Body of pancreas (tissue), 4 donors: ENCODE results near the gene PPL. TPM values are rescaled to one million over a fixed set of nuclear protein-coding genes. Genes with fewer than 3 reads are reported as not detected.

ENCODE experiments used
- ATAC-seq: fragments of 150-250 bp; one replicate; pipeline ENCODE4 v1.9.1; 2016
- DNase-seq, 4 donors: peaks; one replicate each; pipeline ENCODE4 v3.0.0-alpha.2; 2019
- H3K27ac ChIP-seq, 4 donors: fragments of 200-600 bp; sonication (generic); 1 replicate in 3 of 4; 2 replicates in 1 of 4; pipeline versions ENCODE4 v1.5.1 to v1.6.1; 2016 to 2019; ENCODE audit warnings: mild to moderate bottlenecking in 1 of 4, mixed read lengths in 1 of 4, moderate library complexity in 1 of 4
- H3K27me3 ChIP-seq, 2 donors: fragments of 200-600 bp; sonication (generic); one replicate each; pipeline ENCODE4 v1.6.0; 2016; ENCODE audit warnings: mild to moderate bottlenecking in 1 of 2
- H3K36me3 ChIP-seq, 2 donors: fragments of 200-600 bp; sonication (generic); replicated peaks in 1 of 2; 2 replicates each; pipeline ENCODE4 v1.5.1; 2016; ENCODE audit warnings: low read depth in 2 of 2; ENCODE audit not compliant: insufficient read depth in 1 of 2
- H3K4me1 ChIP-seq: fragments of 200-600 bp; sonication (generic); one replicate; pipeline ENCODE4 v1.6.0; 2016
- H3K4me3 ChIP-seq, 2 donors: fragments of 200-600 bp; sonication (generic); 1 replicate in 1 of 2; 2 replicates in 1 of 2; pipeline ENCODE4 v1.5.1; 2016 to 2019
- H3K9me3 ChIP-seq, 3 donors: fragments of 200-600 bp; sonication (generic); 1 replicate in 2 of 3; 2 replicates in 1 of 3; pipeline ENCODE4 v1.5.1; 2016
- CTCF ChIP-seq, 7 experiments: fragments of 450-650 bp in 4 of 7; fragments of 200-600 bp in 3 of 7; sonication (generic) in 3 of 7; IDR thresholded peaks; one replicate each; pipeline ENCODE4 v1.5.1; 2016 to 2019; ENCODE audit warnings: antibody characterized with exemption in 7 of 7
- POLR2A ChIP-seq, 3 donors: fragments of 450-650 bp; IDR thresholded peaks; one replicate each; pipeline ENCODE4 v1.6.1; 2016; ENCODE audit warnings: antibody characterized with exemption in 3 of 3, mild to moderate bottlenecking in 2 of 3
- WGBS, 2 donors: methylation state at CpG; one replicate each; pipeline ENCODE4 v1.1.5; 2017; 5-methylcytosine and 5-hydroxymethylcytosine counted together
- intact Hi-C: fragments of 100-400 bp; cut with DNase I; formaldehyde crosslinking; loops from one replicate; pipeline ENCODE4 v1.15.1; 2023
- total RNA-seq, 2 donors: library from RNA; depleted of rRNA; stranded (reverse); fragments of >200 nt; gene quantifications; one replicate each; pipeline ENCODE4 v1.1.0, GENCODE V29; 2016

PPL gene
- total RNA-seq, 2 donors from 2014 or later = 20.2 to 26.0 TPM

GRCh38 chr16:4846901-4847773 lies 89.8 kb downstream of the PPL start, which contains the start of the genes GLYR1 and UBN1:
GLYR1 (minus strand) TSS chr16:4847288; CDS start chr16:4847265, 23 bp downstream.
UBN1 (plus strand) TSS chr16:4847481; CDS start chr16:4852918, 5,437 bp downstream.
- DNase-seq = peak; percentile 99 to 100 (median 99)
- 0% methylated on average over 6 to 121 of the region's 126 CpGs for WGBS, 2 donors
- Histone ChIP-seq H3K36me3 (peaks cover 0 to 19% of the 10 kb centered on the region in 2 donors), H3K4me3 (peak within 1 kb of the TSS; percentile 94 to 95), H3K4me1 (peaks cover 45% of the 10 kb centered on the region), H3K27ac (peak within 1 kb of the TSS; percentile 89 to 99 (median 94)), H3K9me3 (no peaks in the 10 kb centered on the region), H3K27me3 (no peaks in the 10 kb centered on the region)
- ATAC-seq = peak; percentile 94
- intact Hi-C loops = no loop called here
- TF ChIP-seq CTCF (IDR thresholded peaks at IDR 0.05) = peak in 1 of 7 experiments; percentile 24
- peak; percentile 81 to 85 (median 82) for TF ChIP-seq POLR2A (IDR thresholded peaks at IDR 0.05)

- H3K9me3 ChIP-seq = no peaks in the 10 kb centered on the region
- intact Hi-C loops = no loop called here
- peak in 1 of 3 donors; percentile 58 for TF ChIP-seq POLR2A (IDR thresholded peaks at IDR 0.05)
- no peak for TF ChIP-seq CTCF (IDR thresholded peaks at IDR 0.05)
- H3K27ac ChIP-seq = peak overlapping the region; percentile 89 to 99 (median 94)
- DNase-seq = peak; percentile 41 to 71 (median 62)
- ATAC-seq = peak; percentile 7
- H3K4me1 ChIP-seq = peaks cover 41% of the 10 kb centered on the region
- no peaks in the 10 kb centered on the region for H3K27me3 ChIP-seq
- H3K36me3 ChIP-seq = peaks cover 0 to 22% of the 10 kb centered on the region in 2 donors
- H3K4me3 ChIP-seq = peak overlapping the region; percentile 94 to 95
- 0% methylated on average over 1 to 27 of the region's 27 CpGs for whole genome bisulfite sequencing, 2 donors
Measured at GRCh38 chr16:4846503-4846900, 90.4 kb downstream of the PPL start.

- Histone ChIP-seq H3K27ac (no peak overlapping the region), H3K9me3 (no peaks in the 10 kb centered on the region), H3K4me1 (peaks cover 9% of the 10 kb centered on the region), H3K36me3 (peaks cover 0 to 33% of the 10 kb centered on the region in 2 donors), H3K4me3 (no peak overlapping the region), H3K27me3 (no peaks in the 10 kb centered on the region)
- DNase-seq (no peak), ATAC-seq (no peak)
- 66 to 74% methylated on average over 5 of the region's 5 CpGs for WGBS, 2 donors
- no peak for TF ChIP-seq CTCF (IDR thresholded peaks at IDR 0.05)
- TF ChIP-seq POLR2A (IDR thresholded peaks at IDR 0.05) = no peak
- intact Hi-C loops = no loop called here
Measured at GRCh38 chr16:4840984-4841383, 96.0 kb downstream of the PPL start.

GRCh38 chr16:4839942-4840341 lies 97.0 kb downstream of the PPL start:
- H3K27ac ChIP-seq = no peak overlapping the region
- TF ChIP-seq POLR2A (IDR thresholded peaks at IDR 0.05) (no peak), CTCF (IDR thresholded peaks at IDR 0.05) (no peak)
- no peaks in the 10 kb centered on the region for H3K4me1 ChIP-seq
- intact Hi-C loops = no loop called here
- ATAC-seq (no peak), DNase-seq (no peak)
- no peaks in the 10 kb centered on the region for H3K27me3 ChIP-seq
- peaks cover 0 to 33% of the 10 kb centered on the region in 2 donors for H3K36me3 ChIP-seq
- H3K9me3 ChIP-seq = no peaks in the 10 kb centered on the region
- no peak overlapping the region for H3K4me3 ChIP-seq
- 91 to 92% methylated on average over 5 of the region's 5 CpGs for WGBS, 2 donors
